Activated CD4-positive, alpha-beta T cell treated with anti-CD3 and anti-CD28 coated beads for 36 hours (primary cell): Measurements from ENCODE around the gene ZSWIM8. TPM values are rescaled to one million over a fixed set of nuclear protein-coding genes. Genes with fewer than 3 reads are reported as not detected.
"Not testable (repeated sequence)": the region's sequence is repeated elsewhere in the genome, so short reads cannot be mapped to it uniquely, and the experiment has no call there.

Experiments
- ATAC-seq: fragments of 200-7000 bp; cut with Tn5 transposase; one replicate; pipeline ENCODE4 v1.10.0; 2021; ENCODE audit warnings: mild to moderate bottlenecking, moderate library complexity
- CTCF ChIA-PET: fragments of 350-600 bp; sonication (Branson Sonifier 250); formaldehyde crosslinking; loops from one replicate; lab custom pipeline; 2021; ENCODE audit warnings: antibody characterized with exemption; lab: Charles Lee
- POLR2A ChIA-PET: fragments of 350-600 bp; sonication (Branson Sonifier 250); formaldehyde crosslinking; loops from one replicate; lab custom pipeline; 2021; ENCODE audit warnings: antibody characterized with exemption, inconsistent platforms; lab: Charles Lee
- DNase-seq: peaks from one replicate; pipeline ENCODE4 v3.0.0-alpha.2; 2020
- H3K27ac Mint-ChIP-seq: one replicate; pipeline ENCODE4 v1.8.0; 2021; ENCODE audit warnings: mixed read lengths
- H3K27me3 Mint-ChIP-seq: one replicate; pipeline ENCODE4 v1.8.0; 2021; ENCODE audit warnings: mixed read lengths
- H3K36me3 Mint-ChIP-seq: one replicate; pipeline ENCODE4 v1.8.0; 2021; ENCODE audit warnings: low read depth, mixed read lengths
- H3K4me1 Mint-ChIP-seq: one replicate; pipeline ENCODE4 v1.8.0; 2021; ENCODE audit warnings: mixed read lengths
- H3K4me3 Mint-ChIP-seq: one replicate; pipeline ENCODE4 v1.8.0; 2021; ENCODE audit warnings: mild to moderate bottlenecking, moderate library complexity, mixed read lengths
- H3K9me3 Mint-ChIP-seq: one replicate; pipeline ENCODE4 v1.8.0; 2021; ENCODE audit warnings: low read depth, mixed read lengths
- intact Hi-C, 2 experiments: fragments of 100-400 bp; cut with DNase I in 1 of 2; cut with micrococcal nuclease in 1 of 2; formaldehyde crosslinking; loops; one replicate each; pipeline versions ENCODE4 v1.14.2 to v1.15.1; 2022 to 2024; cut with DNase I, micrococcal nuclease
- total RNA-seq, 2 experiments: library from RNA; stranded (reverse); gene quantifications; one replicate each; pipeline ENCODE4 v1.2.3, GENCODE V29; 2021

Gene ZSWIM8
- total RNA-seq, 2 experiments from 2014 or later = 40.1 to 67.3 TPM

- peaks cover 2% of the 10 kb centered on the region for H3K36me3 Mint-ChIP-seq
- H3K27ac Mint-ChIP-seq = no peak overlapping the region
- CTCF ChIA-PET = interaction anchor here (0.6 to 1.3 kb wide), 2 partner anchors 52 to 59 kb away, joined by 3 read pairs; no protein-coding TSS in a partner anchor
- no peak overlapping the region for H3K4me3 Mint-ChIP-seq
- ATAC-seq (no peak), DNase-seq (no peak)
- no peaks in the 10 kb centered on the region for H3K4me1 Mint-ChIP-seq
- intact Hi-C loops = no loop called here
- no peaks in the 10 kb centered on the region for H3K9me3 Mint-ChIP-seq
- H3K27me3 Mint-ChIP-seq = no peaks in the 10 kb centered on the region
- POLR2A ChIA-PET = no interaction called here
Measured at GRCh38 chr10:73827346-73828089, 42.1 kb downstream of the ZSWIM8 start.

GRCh38 chr10:73828161-73828560 is 42.8 kb downstream of the ZSWIM8 start:
- intact Hi-C loops = no loop called here
- H3K27ac Mint-ChIP-seq = no peak overlapping the region
- POLR2A ChIA-PET = no interaction called here
- CTCF ChIA-PET = interaction anchor here (0.6 to 1.3 kb wide), 2 partner anchors 52 to 59 kb away, joined by 3 read pairs; no protein-coding TSS in a partner anchor
- ATAC-seq (no peak), DNase-seq (no peak)
- H3K27me3 Mint-ChIP-seq = no peaks in the 10 kb centered on the region
- H3K4me3 Mint-ChIP-seq = no peak overlapping the region
- no peaks in the 10 kb centered on the region for H3K4me1 Mint-ChIP-seq
- H3K36me3 Mint-ChIP-seq = no peaks in the 10 kb centered on the region
- H3K9me3 Mint-ChIP-seq = no peaks in the 10 kb centered on the region

GRCh38 chr10:73829090-73829489 is 43.7 kb downstream of the ZSWIM8 start:
- ATAC-seq, H3K27me3 Mint-ChIP-seq, POLR2A ChIA-PET, H3K27ac Mint-ChIP-seq, intact Hi-C loops, H3K9me3 Mint-ChIP-seq, H3K4me1 Mint-ChIP-seq, H3K36me3 Mint-ChIP-seq, H3K4me3 Mint-ChIP-seq, DNase-seq: not testable (repeated sequence)
- CTCF ChIA-PET = interaction anchor here (0.8 kb wide), 1 partner anchor 668 kb away, joined by 3 read pairs; no protein-coding TSS in a partner anchor

- H3K9me3 Mint-ChIP-seq = no peaks in the 10 kb centered on the region
- H3K4me1 Mint-ChIP-seq = no peaks in the 10 kb centered on the region
- no peaks in the 10 kb centered on the region for H3K36me3 Mint-ChIP-seq
- DNase-seq (no peak), ATAC-seq (no peak)
- intact Hi-C loops = no loop called here
- H3K27ac Mint-ChIP-seq = no peak overlapping the region
- no peak overlapping the region for H3K4me3 Mint-ChIP-seq
- POLR2A ChIA-PET = no interaction called here
- CTCF ChIA-PET = interaction anchor here (24.7 kb wide), 1 partner anchor 46 kb away, joined by 456 read pairs; the partner anchor contains the start of gene CAMK2G
- no peaks in the 10 kb centered on the region for H3K27me3 Mint-ChIP-seq
Measured at GRCh38 chr10:73836427-73836980, 51.1 kb downstream of the ZSWIM8 start.

- intact Hi-C loops = no loop called here
- ChIA-PET CTCF (interaction anchor here (24.7 kb wide), 1 partner anchor 46 kb away, joined by 456 read pairs; the partner anchor contains the start of gene CAMK2G), POLR2A (no interaction called here)
- no peak overlapping the region for H3K27ac Mint-ChIP-seq
- H3K9me3 Mint-ChIP-seq = no peaks in the 10 kb centered on the region
- DNase-seq = no peak
- no peak for ATAC-seq
- no peaks in the 10 kb centered on the region for H3K27me3 Mint-ChIP-seq
- no peak overlapping the region for H3K4me3 Mint-ChIP-seq
- no peaks in the 10 kb centered on the region for H3K36me3 Mint-ChIP-seq
- H3K4me1 Mint-ChIP-seq = no peaks in the 10 kb centered on the region
Measured at GRCh38 chr10:73837072-73837471, 51.7 kb downstream of the ZSWIM8 start.

GRCh38 chr10:73838008-73838567 is 52.7 kb downstream of the ZSWIM8 start:
- Mint-ChIP-seq H3K9me3 (no peaks in the 10 kb centered on the region), H3K27ac (no peak overlapping the region), H3K4me3 (no peak overlapping the region), H3K4me1 (no peaks in the 10 kb centered on the region), H3K36me3 (peaks cover 3% of the 10 kb centered on the region), H3K27me3 (no peaks in the 10 kb centered on the region)
- POLR2A ChIA-PET = no interaction called here
- intact Hi-C loops = no loop called here
- DNase-seq (no peak), ATAC-seq (no peak)
- CTCF ChIA-PET = interaction anchor here (24.7 kb wide), 1 partner anchor 45 kb away, joined by 456 read pairs; the partner anchor contains the start of gene CAMK2G

- Mint-ChIP-seq H3K4me3 (no peak overlapping the region), H3K27ac (no peak overlapping the region)
Measured at GRCh38 chr10:73838827-73839226, 53.4 kb downstream of the ZSWIM8 start.

GRCh38 chr10:73839276-73839966 is 54.0 kb downstream of the ZSWIM8 start:
- Mint-ChIP-seq H3K27me3 (no peaks in the 10 kb centered on the region), H3K9me3 (no peaks in the 10 kb centered on the region), H3K27ac (no peak overlapping the region), H3K4me3 (no peak overlapping the region), H3K4me1 (no peaks in the 10 kb centered on the region), H3K36me3 (peaks cover 3% of the 10 kb centered on the region)
- ChIA-PET CTCF (interaction anchor here (1.0 to 24.7 kb wide), 2 partner anchors 9 to 44 kb away, joined by 7 to 456 read pairs; partner anchors contain the start of gene CAMK2G), POLR2A (interaction anchor here (0.6 kb wide), 1 partner anchor 219 kb away, joined by 3 read pairs; no protein-coding TSS in a partner anchor)
- ATAC-seq = no peak
- no peak for DNase-seq
- intact Hi-C loops = no loop called here

More at GRCh38 chr10:73838827-73839226, 53.4 kb downstream of the ZSWIM8 start:
- ATAC-seq (no peak), DNase-seq (no peak)
- Mint-ChIP-seq H3K4me1 (no peaks in the 10 kb centered on the region), H3K36me3 (peaks cover 3% of the 10 kb centered on the region), H3K27me3 (no peaks in the 10 kb centered on the region), H3K9me3 (no peaks in the 10 kb centered on the region)
- intact Hi-C loops = no loop called here
- ChIA-PET CTCF (interaction anchor here (1.0 to 24.7 kb wide), 2 partner anchors 10 to 44 kb away, joined by 7 to 456 read pairs; partner anchors contain the start of gene CAMK2G), POLR2A (no interaction called here)

GRCh38 chr10:73840056-73840402 is 54.6 kb downstream of the ZSWIM8 start:
- Mint-ChIP-seq H3K9me3 (no peaks in the 10 kb centered on the region), H3K27ac (no peak overlapping the region)

GRCh38 chr10:73840403-73841060 is 55.1 kb downstream of the ZSWIM8 start:
- H3K27ac Mint-ChIP-seq = no peak overlapping the region
- no peaks in the 10 kb centered on the region for H3K4me1 Mint-ChIP-seq
- ATAC-seq = no peak
- no peak for DNase-seq
- no peaks in the 10 kb centered on the region for H3K27me3 Mint-ChIP-seq
- CTCF ChIA-PET = interaction anchor here (24.7 kb wide), 1 partner anchor 42 kb away, joined by 456 read pairs; the partner anchor contains the start of gene CAMK2G
- POLR2A ChIA-PET = interaction anchor here (0.6 to 0.9 kb wide), 2 partner anchors 39 to 212 kb away, joined by 3 read pairs; no protein-coding TSS in a partner anchor
- H3K4me3 Mint-ChIP-seq = no peak overlapping the region
- intact Hi-C loops = no loop called here
- no peaks in the 10 kb centered on the region for H3K9me3 Mint-ChIP-seq
- H3K36me3 Mint-ChIP-seq = peaks cover 3% of the 10 kb centered on the region

More at GRCh38 chr10:73840056-73840402, 54.6 kb downstream of the ZSWIM8 start:
- CTCF ChIA-PET = interaction anchor here (1.0 to 24.7 kb wide), 2 partner anchors 9 to 43 kb away, joined by 7 to 456 read pairs; partner anchors contain the start of gene CAMK2G
- ATAC-seq (no peak), DNase-seq (no peak)
- intact Hi-C loops = no loop called here
- Mint-ChIP-seq H3K4me1 (no peaks in the 10 kb centered on the region), H3K36me3 (peaks cover 3% of the 10 kb centered on the region), H3K4me3 (no peak overlapping the region), H3K27me3 (no peaks in the 10 kb centered on the region)
- POLR2A ChIA-PET = interaction anchor here (0.6 to 0.9 kb wide), 2 partner anchors 40 to 218 kb away, joined by 3 read pairs; no protein-coding TSS in a partner anchor
